IPS DF 4.7 (cell line): ENCODE results near the gene ZMYND19.
"Not testable (repeated sequence)": the region's sequence is repeated elsewhere in the genome, so short reads cannot be mapped to it uniquely, and the experiment has no call there.

Source experiments
- DNase-seq: peaks from one replicate; pipeline ENCODE4 v3.0.0-alpha.2; 2013; ENCODE audit warnings: low spot score; ENCODE audit errors: extremely low read depth

The ZMYND19 gene

DNA sequence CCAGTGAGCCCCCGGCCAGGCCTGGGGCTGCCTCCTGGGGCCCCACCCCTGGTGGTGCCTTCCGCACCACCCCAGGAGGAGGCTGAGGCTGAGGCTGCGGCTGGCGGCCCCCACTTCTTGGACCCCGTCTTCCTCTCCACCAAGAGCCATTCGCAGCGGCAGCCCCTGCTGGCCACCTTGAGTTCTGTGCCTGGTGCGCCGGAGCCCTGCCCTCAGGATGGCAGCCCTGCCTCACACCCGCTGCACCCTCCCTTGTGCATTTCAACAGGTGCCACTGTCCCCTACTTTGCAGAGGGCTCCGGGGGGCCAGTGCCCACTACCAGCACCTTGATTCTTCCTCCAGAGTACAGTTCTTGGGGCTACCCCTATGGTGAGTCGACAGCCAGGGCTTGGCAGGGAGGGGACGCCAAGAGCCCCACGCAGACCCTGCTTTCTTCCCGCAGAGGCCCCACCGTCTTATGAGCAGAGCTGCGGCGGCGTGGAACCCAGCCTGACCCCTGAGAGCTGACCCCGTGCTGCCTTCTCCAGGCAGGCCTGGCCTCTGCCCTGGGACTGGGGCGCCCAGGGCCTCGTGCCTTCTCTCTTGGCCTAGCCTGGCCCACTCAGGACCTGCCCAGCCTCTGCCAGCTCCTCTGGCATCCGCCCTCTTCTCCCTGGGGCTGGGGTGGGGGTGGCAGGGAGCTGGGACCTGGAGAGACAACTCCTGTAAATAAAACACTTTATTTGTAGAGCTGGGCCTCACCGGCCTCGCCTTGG, 24.5 kb upstream of the ZMYND19 start:
- DNase-seq: no peak

DNA sequence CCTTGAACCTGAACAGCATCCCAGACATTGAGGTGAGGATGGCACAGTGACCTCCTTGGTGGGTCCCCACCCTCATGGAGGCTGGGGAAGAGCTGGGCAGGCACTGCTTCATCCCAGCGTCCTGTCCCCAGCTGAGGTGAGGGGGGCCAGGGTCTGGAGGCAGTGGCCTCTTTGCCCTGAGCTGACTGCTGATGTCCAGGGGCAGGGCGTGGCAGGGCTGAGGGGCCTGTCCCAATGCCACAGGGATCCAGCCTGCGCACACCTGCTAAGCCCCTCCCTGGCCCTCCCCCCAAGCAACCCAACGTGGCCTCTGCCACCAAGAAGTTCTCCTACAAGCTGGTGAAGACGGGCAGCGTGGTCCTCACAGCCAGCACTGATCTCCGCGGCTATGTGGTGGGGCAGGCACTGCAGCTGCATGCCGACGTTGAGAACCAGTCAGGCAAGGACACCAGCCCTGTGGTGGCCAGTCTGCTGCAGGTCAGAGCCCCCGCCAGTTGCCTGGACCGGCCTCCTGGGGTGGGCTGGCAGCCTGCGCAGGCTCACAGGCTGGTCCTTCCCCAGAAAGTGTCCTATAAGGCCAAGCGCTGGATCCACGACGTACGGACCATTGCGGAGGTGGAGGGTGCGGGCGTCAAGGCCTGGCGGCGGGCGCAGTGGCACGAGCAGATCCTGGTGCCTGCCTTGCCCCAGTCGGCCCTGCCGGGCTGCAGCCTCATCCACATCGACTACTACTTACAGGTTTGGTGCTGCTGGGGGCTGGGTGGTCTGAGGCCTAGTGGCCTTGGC, 23.6 kb upstream of the ZMYND19 start:
- DNase-seq: no peak

DNA sequence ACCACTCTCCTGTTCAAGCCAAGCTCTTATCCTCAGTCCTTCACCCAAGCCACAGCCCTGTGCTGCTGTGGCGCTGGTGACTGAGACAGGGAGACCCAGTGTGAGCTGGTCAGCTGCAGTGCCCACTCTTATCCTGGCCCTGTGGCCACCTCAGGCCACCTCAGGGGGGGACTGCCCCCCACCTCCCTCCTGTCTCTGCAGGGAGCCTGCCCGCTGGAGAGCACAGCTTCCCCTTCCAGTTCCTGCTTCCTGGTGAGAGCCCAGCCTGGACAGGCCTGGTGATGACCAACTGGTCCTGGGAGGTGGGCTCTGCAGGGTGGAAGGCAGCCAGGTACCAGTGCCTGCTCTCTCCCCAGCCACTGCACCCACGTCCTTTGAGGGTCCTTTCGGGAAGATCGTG, 22.9 kb upstream of the ZMYND19 start:
- DNase-seq: no peak

DNA sequence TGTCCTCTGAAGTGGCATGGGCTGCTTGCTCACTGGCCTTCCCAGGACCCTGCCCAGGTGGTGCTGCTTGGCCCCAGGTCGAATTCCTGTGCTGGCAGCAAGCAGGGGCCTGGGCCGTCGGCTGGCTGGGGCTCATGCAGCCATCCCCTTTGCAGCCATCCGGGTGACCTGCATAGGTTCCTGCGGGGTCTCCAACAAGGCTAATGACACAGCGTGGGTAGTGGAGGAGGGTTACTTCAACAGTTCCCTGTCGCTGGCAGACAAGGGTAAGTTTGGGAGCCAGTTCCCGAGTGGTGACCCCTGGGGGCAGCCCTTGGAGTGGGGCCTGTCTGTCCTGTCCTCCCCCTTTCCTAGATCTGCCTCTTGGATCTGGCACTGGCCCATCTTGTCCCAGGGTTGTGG, 22.4 kb upstream of the ZMYND19 start:
- no peak for DNase-seq

DNA sequence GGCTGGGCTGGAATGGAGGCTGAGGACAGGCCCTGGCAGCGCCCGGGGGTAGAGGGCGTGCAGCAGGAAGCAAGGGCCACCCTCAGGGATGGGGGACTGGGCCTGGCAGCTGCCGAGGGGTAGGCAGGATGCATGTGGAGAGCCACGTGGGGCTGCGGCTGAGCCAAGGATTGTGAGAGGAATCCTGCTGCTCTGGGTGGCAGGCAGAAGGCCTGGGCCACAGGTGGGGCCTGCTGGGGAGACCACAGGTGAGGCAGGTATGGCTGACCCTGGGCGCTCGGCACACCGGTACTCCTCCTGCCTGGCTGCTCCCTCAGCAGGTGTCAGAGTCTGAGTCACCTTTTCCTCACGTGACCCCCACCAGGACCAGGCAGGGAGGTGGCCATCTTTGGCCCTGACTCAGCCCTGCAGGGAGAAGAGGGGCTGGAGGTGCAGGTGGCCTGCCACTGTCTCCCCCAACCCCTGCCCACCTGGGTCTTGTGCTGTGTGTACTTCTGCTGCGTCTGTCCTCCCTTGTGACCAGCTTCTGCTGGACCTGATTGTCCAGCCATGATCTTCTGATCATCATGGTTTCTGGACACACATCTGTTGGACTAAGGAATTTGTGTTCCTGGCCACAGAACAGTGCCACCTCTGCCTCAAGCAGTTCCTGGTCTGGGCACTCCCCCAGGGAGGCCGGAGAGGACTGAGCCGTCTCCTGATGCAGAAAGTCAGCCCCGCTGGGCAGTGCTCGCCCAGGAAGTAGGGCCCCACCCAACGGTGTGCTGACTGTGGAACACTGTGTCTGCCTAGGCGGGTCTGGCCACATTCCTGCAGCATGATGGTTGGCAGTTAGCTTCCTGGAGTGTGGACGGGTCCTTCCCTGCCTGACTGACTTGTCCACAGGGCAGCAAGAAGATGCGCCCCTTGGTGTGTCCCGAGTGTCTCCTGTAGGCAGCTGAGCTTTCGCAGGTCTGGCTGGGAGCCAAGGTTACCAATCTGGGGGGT, 21.6 kb upstream of the ZMYND19 start:
- DNase-seq: no peak

DNA sequence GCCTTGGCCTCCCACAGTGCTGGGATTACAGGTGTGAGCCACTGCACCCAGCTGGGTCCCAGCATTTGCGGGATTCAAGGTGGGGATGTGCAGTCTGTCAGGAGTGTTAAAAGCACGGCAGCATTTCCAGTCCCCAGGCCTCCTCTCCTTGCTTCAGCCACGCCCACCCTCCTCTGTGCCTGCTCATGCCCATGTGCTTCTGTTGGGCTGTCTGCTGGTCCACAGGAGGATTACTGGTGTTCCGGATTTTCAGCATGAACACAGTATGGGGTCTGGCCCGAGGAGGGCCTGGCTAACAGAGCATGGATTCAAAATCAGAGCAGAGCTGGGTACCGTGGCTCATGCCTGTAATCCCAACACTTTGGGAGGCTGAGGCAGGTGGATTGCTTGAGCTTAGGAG, 20.6 kb upstream of the ZMYND19 start:
- DNase-seq: no peak

DNA sequence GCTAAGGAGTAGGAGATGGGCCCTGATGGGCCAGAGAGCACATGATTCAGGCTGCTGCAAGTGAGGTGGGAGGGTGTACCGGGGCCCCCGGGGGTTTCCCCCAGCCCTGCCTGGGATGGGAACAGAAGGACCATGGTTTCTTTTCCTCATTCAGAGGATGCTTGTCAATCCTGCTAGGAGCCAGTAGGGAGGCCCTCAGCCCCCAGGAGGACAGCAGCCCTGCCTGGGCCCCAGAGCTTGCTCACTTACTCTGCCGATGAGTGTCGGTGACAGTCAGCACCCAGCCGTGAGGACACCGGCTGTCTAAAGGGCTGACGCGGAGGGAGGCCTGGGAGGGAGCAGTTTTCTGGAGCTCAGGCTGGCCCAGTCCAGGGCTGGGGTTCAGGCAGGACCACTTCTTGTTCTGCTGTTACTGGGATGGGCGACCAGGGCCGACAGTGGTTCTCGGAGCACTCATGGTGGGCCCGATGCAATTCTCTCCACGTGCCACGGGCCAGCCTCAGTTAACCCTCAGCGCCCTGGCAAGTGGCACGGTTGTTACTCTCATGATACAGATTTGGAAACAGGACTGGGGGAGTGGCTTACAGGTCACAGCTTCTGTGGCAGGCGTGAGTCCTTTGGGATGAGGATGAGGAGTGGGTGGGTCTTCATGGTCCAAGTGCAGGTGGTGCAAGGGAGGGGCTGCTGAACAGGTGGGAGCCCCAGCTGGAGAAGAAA, 17.0 kb upstream of the ZMYND19 start:
- no peak for DNase-seq

DNA sequence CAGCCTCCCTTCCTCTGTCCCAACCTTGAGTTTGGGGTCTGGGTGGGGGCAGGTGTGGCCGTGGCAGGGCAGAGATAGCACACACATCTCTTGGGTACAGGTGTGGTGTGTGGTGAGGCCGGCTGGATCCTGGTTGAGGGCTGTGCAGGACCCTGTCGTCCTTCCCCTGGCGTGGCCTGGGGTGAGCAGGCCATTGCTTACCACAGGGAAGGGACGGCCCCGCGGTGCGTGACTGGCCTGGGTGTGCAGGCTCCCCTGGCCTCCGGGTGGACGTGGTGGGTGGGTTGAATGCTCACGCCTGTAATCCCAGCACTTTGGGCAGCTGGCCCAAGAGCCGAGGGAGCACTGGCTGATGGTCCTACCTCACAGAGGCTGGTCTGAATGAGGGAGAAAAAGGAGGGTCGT, 16.4 kb upstream of the ZMYND19 start:
- no peak for DNase-seq

DNA sequence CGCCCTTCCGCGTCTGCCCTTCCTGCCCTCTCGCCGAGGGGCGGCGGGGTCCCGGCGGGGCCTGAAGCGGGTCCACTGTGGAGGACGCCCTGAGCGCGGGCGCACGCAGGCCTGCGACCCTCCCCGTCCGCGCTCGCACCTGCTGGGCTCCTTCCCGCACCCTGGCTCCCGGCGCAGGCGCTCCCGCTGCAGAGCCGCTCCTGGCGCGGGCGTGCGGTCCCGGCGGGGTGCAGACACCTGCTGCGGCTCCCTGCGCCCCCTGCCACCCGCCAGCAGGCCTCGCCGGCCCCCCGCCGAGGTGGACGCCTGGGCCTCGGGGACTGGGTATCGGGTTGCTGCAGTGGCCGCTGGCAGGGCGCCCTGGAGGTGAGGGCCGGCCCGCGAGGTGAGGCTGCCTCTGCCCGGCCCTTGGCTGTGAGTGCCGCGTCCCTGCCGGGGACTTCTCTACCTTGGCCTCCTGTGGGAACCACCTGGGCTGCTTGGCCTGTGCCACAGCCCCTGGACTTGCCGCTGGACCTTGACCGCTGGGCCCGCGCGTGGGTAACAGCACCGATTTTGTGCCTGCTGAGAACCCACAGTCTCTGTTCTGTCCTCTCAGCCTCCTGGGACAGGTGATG, 15.8 kb upstream of the ZMYND19 start:
- no peak for DNase-seq

DNA sequence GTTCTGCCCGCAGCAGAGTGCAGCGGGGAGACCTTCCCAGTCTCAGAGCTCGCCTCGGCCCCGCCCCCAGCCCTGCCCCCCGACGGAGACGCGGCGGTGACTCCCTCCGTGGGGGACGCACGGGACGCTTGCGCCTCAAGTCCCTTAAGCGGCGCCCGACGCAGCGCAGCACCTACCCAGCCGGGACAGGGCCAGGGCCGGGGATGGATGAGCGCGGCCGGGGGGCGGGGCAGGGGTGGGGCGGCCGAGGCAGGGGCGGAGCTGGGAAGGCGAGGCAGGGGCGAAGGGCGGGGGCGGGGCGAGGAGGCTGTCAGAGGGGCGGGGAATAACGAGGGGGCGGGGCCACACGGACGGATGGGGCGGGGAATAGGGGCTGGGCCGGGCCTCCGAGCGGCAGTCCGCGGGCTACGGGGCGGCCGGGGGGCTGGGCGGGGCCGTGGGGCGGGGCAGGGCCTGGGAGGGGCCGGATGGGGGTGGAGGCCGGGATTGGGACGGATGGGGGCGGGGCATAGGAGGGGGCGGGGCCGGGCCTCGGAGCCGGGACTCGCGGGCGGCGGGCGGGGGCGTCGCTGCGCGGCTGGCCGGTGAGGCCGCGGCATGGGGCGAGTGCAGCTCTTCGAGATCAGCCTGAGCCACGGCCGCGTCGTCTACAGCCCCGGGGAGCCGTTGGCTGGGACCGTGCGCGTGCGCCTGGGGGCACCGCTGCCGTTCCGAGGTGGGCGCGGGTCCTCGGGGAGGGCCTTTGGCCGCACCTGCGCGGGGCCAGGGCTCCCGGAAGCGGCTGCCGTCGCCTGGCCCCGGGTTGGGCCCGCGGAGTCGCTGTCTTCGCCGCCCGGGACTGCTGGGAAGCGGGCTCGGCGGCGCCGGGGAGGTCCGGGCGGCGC, 15.1 kb upstream of the ZMYND19 start, which contains the start of gene ARRDC1:
Gene ARRDC1, plus strand, starts transcription at position 566 of the 884 bp plus-strand sequence. Its CDS starts 32 bp downstream, at position 598.
- peak; percentile 58 for DNase-seq

DNA sequence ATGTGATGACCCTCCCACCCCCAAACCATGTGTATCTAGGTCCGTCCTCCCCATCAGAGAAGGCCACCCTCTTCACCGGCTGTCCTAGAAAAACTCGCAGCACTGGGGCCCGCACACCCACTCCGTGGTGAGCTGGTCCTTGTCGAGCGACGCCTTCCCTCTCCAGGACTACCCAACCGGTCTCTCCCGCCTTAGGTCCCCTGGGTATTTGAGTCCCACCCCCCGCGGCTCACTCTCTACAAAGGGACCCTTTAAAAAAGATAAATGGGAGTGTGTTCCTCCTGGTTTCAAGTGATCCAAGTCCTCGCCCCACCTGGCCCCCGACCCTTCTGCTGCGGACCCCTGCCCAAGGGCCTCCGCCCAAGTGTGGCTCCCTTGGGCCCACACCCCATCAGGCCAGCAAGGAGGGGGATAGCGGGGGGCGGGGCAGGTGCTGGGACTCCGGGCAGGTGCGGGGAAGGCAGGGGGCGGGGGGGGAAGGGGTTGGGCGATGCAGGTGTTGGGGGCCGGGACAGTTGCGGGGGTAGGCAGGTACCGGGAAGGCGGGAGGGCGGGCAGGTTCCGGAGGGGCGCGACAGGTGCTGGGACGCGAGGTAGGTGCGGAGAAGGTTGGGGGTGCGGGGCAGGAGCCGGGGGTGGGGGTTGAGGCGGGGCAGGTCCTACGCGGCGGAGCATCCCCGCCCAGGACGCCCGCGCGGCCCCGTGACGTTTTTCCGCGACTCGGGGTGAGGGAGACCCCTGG, 14.2 kb upstream of the ZMYND19 start:
- no peak for DNase-seq

DNA sequence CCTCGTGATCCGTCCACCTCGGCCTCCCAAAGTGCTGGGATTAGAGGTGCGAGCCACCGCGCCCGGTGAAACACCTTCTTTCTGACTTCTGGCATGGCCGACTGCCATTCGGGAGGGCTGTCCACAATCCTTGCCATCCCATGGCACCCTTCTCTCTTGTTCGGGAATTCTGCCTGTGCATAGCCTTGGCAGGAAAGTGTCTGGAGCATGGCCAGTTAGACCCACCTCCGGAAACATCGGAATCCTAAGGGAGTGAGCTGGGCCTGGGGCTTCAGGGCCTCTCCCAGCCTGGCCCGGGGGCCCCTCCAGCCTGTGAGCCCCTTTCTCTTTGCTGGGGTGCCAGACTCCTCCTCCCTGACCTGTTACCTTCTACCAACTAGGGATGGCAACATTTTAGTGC, 13.6 kb upstream of the ZMYND19 start:
- no peak for DNase-seq

DNA sequence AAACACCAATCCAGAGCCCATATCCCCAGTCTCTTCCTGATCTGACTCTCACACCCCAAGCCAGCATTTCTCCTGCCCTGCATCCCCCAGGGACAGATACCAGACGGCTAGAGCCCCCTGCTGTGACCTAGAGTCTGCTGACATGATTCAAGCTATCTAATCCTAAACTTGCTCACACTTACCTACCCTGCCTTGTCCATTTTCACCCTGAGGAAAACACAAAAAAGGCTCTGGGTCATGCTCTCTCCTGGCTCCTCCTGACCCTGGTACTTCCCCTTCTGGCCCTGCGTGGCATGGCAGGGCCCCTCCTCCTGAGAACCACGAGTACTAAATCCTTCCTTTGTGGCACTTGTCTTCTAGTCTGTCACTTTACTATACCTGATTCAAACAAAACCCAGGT, 12.3 kb upstream of the ZMYND19 start:
- no peak for DNase-seq

DNA sequence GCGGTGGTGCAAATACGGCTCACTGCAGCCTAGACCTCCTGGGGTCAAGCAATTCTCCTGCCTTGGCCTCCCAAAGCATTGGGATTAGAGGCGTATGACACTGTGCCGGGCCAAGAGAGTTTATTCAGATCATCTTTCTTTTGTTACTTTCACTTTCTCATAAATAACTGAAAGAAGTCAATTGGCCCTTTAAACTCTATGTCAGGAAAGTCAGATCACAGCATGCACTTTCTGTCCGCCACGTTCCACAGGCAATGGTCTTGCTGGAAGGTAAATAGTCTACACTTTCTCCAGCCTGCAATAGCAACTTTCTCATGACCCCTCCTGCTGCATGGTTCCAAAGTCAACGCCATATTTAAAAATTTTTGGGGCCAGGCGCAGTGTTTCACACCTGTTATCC, 8.6 kb upstream of the ZMYND19 start:
- no peak for DNase-seq

DNA sequence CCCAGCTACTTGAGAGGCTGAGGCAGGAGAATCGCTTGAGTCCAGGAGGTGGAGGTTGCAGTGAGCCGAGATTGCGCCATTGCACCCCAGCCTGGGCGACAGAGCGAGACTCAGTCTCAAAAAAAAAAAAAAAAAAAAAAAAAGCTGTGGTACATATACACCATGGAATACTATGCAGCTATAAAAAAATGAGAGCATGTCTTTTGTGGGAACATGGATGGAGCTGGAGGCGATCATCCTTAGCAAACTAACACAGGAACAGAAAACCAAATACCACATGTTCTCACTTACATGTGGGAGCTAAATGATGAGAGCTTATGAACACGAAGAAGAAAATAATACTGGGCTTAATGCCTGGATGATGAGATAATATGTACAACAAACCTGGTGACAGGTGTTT, 6.3 kb upstream of the ZMYND19 start:
- DNase-seq: not testable (repeated sequence)

DNA sequence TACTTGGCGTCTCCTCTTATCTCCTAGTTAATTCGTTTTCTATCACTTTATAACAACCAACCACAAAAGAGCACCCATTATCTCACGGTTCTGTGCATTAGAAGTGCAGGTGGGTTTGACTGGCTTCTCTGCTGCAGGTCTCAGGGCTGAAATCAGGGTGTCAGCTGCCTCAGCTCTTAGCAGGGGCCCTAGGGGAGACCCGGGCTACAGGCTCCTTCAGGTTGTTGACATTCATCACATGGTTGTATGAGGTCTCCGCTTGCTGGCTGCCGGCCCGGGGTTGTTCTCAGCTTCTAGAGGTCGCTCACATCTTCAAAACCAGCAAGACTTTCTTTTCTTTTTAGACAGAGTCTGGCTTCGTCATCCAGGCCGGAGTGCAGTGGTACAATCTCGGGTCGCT, 2.9 kb upstream of the ZMYND19 start:
- DNase-seq: no peak

DNA sequence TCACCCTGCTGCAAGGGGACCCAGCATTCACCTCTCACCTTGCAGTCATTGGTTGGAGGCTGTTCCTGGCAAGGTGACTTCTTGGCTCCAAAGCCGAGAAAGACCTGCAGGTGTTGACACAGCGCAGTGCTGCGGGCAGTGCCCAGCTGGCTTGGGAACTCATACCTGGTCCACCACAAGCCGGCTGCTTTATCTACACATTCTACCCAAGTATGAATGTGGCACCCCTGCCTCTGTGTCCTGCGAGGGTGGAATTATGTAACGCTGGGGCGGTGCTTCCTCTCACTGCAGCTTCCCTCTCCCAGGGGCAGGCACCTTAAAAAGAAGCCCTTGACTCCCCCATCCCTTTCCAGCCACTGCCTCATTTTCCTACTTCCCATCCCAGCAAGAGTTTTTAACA, 2.5 kb upstream of the ZMYND19 start:
- DNase-seq: no peak

DNA sequence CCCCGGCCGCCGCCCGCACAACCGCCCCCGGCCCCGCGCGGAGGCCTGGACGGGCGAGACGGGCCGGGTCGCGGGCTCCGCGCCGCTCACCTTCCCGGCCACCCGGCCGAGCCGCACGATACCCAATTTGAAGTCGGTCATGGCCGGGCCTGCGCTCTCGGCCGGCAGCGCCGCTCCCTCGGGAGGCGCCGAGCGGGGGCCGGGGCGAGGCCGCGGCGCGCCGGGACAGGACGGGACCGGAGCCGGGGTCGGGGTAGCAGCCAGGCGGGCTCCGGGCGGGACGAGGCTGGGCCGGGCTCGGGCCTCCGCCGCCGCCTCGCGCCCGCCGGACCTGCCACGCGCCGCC, 216 bp downstream of the ZMYND19 start:
- no peak for DNase-seq
